Dedifferentiated amniotic fluid mesenchymal stem cell (primary cell): Measurements from ENCODE around the gene LRRC8C.

Source experiments
- DNase-seq: peaks from one replicate; pipeline ENCODE4 v3.0.0-alpha.2; 2016; ENCODE audit errors: extremely low spot score

Gene LRRC8C

DNA sequence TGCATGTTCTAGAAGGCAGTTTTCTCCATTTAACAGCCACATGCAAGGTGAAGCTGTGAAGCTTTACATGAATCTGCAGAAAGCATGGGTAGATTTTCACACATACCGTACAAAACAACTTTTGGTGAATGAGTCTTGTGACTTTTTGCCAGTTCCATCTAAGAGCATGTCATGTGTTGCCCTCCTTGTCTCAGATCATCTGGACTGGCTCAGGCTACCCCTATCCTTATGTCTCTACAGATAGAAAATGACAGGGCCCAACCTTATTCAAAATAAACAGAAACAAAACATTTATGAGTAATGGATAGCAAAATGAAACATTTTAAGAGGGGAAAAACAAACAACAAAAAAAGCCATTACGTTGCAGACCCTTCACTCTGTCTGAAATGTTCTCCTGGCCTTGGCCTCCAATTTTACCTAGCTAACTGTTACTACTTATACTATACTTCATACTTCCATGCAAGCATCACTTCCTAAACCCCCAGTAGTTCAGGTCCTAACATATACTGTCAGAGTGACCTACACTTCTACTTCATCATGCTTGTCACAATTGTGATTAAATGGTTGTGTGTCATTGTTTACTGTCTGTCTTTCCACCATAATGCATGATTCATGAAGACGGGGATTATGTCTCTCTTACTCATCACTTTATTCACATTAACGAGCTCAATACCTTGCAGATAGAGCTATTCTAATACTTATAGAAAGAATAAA, 39.0 kb downstream of the LRRC8C start:
- no peak for DNase-seq

DNA sequence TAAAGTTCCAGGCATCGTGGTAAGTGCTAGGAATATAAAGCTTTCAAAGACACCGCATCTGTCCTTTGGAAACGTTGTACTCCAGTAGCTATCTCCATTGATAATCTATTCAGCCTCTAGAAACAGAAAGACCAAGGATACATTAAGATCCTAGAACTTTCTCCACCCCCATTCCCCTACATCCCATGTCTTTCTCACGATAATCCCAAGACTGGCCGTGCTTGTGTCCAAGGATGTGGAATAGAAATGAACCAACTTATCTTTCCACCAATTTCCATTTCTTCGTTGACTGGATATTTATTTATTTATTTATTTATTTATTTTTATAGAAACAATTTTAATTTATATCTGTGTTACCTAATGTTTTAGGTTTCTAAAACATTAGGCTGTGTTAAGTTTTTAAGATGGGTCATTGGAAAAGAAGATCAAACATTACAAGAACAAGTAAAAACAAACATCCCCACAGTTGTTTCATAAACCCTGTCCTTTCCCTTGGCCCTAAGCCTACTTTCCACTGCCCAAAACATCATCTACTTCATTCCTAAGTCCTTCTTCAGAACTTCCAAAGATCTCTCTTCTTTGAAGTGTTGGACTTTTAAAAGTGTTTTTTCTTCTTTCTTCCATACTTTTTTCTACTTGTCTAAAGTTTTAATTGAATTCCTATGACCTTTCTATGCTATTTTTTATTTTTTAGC, 39.7 kb downstream of the LRRC8C start:
- DNase-seq: no peak

DNA sequence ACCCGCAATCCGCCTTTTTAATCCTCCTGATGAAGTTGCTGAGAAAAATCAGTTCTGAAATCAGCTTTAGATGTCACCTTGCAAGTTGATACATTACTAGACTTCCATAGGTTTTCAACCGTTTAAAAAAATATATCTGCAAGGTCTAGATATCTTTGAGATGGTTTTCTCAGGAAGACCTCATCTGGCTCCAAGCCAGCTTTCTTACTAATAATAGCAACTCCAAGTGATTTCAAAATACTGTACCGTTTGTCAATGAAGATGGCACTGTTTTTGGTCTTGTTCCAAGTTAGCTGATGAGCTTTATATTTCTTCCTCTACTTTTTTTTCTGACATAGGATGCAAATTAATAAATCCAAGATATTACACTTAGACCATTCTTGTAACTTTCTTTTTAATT, 40.3 kb downstream of the LRRC8C start:
- no peak for DNase-seq

DNA sequence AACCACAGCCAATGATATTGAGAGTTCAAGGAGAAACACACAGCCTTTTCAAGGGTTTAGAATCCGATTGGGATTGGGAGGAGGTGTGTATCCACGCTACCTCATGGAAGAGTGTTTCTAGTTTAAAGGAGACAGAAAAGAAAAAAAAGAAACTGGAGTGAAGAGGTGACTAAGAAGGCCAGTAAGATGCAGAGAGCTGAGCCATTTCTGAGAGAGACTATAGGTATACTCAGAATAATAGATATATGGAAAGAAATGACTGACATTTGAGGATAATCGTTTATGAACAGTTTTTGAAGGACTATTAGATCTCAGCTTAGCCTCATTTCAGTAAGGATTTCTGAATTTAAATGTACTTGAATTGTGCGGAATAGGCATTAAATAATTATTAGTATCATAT, 42.8 kb downstream of the LRRC8C start:
- no peak for DNase-seq

DNA sequence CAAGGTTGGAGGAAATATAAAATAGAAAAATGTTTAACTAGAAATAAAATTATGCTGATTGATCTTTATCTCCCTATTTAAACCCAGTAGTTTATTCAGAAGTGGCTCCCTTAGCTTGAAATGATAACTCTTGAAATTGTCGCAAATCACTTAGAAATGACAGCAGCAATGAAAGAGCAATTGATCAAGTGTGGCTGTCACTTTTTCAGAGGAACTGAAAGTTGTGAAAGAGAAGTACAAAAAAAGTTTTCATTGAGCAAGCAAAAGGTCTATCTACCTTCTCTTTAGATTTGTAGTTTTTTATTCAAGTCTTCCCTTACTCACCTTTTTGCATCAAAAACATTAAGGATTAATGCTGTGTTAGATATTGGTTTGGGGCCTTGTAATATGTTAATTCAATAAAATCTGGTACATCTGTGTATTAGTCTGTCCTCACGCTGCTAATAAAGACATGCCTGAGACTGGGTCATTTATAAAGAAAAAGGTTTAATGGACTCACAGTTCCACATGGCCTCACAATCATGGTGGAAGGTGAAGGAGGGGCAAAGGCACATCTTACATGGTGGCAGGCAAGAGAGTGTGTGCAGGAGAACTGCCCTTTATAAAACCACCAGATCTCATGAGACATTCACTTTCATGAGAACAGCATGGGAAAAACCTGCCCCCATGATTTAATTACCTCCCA, 48.3 kb downstream of the LRRC8C start:
- DNase-seq: no peak

DNA sequence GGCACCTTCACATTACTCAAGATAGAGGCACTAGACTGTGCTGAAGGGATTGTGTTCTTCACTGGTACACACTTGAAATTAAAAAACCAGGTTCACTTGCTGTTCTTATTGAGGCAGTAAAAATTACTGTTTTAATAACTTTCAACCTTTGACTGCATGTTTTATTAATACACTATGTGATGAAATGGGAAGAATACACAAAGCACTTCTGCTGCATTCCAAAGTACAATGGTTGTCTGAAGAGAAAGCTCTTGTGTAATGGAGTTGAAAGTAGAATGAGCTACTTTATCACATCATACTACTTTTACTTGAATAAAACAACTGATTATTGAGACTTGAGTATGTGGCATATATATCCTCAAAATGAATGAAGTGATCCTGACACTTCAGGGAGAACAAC, 49.7 kb downstream of the LRRC8C start:
- DNase-seq: no peak

DNA sequence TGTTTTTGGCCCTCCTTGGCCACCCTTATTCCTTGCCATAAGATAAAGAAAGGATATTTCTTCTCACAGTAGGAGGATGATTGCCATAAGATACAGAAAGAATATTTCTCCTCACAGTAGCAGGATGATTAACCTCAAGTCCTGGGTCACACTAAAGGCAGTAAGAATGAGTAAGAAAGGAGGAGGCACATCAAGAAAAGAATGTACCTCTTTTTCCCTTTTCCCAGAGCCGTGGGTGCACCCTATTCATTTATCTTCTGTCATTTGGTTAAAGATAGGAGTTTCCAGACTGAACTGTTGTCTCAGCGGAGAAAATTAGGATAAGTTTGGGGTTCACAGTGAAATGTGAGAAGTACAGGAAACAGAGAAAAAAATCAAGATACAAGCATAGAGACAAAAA, 52.5 kb downstream of the LRRC8C start:
- no peak for DNase-seq

DNA sequence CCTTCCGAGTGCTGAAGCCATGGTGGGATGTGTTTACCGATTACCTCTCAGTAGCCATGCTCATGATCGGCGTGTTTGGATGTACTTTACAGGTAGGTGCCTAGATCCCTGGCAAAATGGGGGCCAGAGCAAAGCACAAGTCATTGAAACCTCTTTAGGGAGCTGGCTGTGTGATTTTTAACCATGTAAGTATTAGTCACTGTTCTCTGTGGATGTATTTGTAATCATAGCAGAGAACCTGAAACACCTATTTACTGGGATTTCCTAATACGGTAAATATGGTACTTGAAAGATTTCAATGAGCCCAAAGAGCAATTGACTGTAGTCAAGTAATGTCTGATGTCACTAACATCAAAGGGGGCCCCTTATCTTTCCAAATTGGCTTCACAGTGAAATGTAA, 53.6 kb downstream of the LRRC8C start:
- DNase-seq: no peak

DNA sequence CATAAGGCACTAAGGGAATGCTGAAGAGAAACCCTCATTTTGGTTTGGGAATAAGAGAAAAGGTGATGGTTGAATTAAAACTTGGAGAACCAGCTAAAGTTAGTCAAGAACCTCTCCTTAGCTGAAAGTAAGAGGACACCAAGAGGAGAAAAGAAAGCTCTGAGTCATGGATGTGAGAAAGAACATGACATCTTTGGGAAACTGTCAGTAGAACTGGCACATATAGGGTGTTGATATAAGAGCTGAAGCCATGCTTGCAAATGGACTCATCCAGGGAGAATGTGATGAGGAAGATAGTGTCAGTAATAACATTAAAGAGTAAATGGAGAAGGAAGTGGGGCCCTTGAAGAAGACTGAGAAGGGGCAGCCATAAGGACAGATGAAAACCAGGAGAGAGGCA, 54.3 kb downstream of the LRRC8C start:
- DNase-seq: no peak

DNA sequence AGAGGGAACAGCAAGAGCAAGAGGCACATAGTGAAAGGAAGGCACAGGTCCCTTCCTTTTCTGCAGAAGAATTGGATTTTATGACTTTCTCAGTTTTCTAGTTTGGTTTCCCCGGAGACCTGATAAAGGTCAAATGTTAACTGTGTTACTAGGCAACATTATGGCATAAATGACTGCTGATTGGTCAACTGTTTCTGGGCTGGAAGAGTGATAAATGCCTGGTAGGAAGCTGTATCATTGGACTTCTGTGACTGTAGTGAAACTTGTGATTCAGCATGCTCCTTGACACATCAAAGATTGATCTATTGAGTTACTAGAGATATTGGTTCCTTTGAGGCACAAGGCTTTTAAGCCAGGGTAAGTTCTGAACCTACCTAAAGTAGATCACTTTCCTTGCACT, 55.7 kb downstream of the LRRC8C start:
- no peak for DNase-seq

DNA sequence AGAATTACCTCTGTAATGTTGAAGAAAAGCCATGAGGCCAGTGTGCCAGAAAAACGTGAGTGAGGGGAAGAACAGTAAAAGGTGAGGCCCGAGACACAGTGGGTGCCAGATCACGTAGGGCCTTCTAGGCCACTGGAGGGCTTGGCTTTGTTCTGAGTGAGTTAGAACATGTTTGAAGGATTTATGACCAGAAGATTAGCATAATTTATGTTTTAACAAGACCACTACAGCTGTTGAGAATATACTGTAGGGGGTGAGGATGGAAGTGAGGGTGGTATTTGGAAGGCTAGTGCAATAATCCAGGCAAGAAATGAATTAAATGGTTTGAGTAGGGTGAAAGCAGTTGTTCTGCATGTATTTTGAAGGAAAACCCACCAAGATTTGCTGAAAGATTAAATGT, 56.3 kb downstream of the LRRC8C start:
- DNase-seq: no peak

DNA sequence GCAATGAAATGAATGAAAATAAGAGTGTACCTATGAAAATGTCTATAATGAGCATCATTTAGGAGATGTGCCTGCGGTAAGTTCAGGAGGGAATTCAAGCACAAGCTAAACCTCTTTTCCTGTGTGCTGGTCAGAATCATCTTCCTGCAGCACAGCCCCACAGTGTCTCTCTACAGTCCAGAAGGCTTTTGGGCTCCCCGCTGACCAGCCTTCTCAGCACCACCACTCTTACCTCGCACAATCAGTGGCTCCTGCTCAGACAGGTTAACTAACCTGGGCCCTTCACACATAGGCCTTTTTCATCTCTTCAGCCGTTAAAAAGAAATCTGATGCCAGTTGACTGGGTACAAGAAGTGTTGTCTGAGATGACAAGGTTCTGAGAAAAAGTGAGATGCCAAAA, 57.7 kb downstream of the LRRC8C start:
- no peak for DNase-seq

DNA sequence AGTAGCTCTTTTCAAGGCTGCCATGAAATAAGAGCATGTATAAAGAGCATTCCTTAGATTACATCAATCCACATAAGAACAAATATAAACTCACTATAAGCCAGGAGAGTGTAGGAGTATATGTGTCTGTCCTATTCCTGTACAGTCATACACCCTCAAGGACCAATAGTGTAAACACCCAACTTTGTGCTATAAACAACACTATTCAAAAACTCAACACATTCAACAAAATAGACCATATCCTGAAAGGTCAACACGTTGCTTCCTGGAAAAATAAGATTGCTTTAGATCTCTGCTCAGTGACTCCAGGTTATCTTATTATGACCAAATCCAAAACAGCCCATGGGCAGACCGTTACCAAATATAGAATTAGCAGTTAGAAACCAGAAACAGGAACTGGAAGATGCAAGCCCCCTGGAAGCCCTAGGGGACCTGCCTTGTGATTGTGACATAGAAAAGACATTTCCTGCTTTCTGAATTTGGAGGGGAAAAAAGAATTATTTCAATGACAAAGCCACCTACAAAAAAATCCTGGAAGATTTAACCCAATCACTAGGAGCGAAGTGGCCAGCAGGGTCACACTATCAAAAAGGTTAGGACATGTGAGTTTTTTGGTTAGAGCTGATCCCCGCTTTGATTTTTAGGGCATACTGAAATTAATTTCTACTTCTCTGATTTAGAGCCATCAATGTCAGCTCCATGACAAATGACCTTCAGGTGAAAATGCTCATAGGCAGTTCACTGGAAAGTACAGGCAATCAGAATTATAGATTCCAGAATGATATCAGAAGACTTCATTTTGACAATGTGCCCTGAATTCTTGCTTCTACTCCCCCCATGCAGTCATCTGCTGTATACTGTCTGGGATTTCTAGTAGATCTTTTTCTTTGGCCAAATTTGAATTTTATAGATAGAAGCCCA, 59.9 kb downstream of the LRRC8C start:
- no peak for DNase-seq

DNA sequence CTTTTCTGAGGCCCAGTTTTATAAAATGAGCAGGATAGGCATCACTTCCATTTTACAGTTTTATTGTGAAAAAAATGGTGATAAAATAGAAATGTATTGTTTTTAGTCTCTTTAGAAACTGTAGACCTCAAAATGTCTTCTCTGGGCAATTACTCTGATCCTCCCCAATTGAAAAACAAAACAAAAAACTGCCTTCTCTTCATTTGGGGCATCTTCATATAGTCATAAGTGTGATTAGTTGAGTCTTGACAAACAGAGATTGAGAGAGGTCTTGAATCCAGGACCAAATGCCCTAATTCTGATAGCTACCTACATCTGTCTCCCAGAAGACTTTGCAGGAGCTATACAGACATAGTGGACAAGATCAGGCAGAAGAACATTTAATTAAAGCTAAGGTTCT, 62.9 kb downstream of the LRRC8C start:
- DNase-seq: no peak

DNA sequence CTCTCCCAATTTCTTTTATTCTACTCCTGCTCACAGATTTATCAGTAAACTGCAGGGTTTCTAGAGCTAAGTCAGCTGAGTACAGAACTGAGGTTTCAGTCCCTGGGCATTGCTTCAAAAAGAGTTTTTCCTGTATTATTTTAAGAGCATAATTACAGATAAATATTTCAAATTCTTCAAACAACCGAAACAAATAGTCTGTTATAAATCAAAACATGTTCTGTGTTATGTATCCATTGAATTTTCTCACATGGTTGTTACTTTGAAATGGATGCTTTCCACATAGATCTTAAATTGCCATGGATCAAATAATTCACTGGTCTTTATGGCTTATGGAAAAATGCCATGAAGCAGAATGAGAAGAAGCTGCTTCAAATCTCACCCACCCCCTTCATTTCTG, 64.5 kb downstream of the LRRC8C start:
- DNase-seq: no peak

DNA sequence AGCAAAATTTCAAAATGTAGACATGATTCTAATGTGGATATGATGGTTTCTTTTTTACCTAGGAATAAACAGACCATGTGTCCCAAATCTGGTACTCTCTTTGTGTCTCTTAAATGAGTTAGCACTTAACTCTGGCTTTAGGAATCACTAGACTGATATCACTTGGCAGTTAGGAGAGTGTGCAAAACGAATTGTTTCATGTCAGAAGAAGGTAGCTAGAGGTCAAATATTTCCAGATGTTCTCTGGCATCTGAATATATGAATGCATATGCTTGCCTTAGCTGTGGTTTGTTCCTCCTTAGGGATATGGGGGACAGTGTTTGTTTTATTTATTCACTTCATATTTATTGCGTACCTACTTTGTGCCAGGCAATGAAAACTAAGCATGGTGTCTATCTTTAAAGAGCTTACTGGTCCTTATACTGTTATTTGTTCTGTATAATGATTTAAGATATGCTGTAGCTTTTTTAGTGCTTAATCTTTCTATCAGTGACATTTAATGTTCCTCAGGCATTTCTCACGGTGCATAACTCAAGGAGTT, 65.2 kb downstream of the LRRC8C start:
- no peak for DNase-seq

DNA sequence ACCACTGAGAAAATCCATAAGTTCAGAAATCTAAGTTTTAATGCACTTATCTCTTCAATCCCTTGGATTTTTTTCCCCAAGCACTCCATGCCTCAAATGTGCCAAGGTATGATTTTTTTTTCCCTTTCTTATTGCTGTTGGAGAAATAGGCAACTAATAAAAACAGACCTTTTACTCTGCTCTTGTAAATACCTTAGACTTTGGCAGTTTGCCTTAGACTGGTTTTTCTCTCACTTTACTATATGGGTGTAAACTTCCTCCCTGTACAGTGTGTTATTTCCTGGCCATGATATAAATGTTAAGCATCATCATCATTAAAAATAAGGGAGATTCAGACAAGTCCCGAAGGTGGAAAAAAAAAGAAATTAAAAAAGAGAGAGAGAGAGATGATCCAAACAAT, 65.7 kb downstream of the LRRC8C start:
- DNase-seq: no peak

DNA sequence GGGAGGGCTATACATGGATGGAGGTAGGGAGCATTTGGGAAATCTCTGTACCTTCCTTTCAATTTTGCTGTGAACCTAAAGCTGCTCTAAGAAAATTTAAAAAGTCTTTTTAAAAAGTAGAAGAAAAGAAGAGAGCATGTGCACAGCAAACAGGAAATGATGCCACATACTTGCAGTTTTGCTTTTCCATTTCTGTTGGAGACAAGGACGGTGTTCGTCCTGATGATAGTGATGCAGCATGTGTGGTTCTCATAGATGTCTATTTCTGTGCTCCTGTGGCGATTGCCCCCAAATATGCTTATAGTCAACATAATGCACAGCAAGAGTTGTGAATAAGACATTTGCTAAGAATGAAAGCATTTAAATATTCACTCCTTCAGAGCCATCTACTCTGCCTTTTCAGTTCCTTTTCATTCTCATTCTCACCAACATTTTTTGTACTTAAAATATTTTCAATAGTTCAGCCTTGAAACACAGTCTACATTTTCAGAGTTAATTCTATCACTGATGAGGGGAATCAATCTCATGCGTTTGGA, 66.6 kb downstream of the LRRC8C start:
- no peak for DNase-seq

DNA sequence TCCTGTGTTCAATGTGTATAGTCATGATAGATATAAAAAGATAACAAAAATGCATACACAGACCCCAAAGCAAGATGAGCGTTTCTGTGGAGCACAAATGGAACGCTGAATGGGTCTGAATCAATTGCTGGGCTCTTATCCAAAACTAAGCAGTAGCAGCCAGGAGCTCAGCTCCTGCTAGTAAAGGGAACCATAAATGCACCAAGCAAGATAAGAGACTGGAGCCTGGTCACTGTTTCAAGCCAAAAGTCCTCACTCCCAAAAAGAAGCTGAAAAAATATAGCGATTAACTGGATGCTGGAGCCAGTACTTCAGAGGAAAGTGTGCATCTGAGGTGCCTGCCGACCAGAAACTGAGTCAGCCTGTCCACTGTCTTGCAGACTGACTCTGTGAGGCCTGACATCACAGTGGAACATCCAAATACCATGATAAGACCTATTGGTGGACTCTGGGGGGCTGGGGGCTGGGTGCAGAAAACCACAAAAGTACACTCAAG, 68.9 kb downstream of the LRRC8C start:
- no peak for DNase-seq

DNA sequence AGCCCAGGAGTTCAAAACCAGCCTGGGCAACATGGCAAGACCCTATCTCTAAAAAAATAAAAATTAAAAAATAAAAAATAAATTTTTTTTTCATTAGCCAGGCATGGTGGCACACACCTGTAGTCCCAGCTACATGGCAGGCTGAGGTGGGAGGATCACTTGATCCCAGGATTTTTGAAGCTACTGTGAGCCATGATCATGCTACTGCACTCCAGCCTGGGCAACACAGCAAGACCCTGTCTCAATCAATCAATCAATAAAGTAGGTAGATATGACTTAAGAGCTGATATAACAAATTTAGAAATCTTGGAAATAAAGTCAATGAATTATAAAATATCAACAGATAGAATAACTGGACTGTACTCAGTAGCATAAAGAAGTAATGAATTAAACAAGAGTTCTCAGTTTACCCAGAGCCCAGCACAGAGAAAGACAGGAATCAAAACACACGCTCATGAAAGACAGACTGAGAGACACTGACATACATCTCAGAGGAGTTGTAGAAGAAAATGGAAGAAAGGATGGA, 69.7 kb downstream of the LRRC8C start:
- no peak for DNase-seq

DNA sequence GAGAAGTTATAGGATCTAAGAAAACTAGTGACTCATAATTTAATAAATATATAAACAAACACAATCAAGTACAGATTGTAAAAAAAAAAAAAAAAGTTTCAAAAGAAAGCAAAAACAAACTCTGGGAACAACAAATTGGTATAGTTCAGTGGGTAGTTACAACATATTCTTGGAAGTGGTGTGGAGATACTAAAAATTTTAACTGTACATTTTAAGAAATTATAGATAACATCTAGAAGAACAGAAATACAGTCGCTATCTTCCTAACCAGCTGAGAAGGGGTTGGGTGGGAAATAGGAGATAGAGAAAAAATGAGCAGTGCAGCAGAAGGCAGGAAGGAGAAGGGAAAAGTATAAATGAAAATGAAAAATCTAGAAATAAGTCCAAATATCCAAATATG, 70.5 kb downstream of the LRRC8C start:
- DNase-seq: no peak
